Stimulated activated CD4-positive, alpha-beta T cell treated with anti-CD3 and anti-CD28 coated beads, TNF-alpha, amount 100 ng/mL, for 4 hours (primary cell): ENCODE data around the gene C6orf136.
A peak's percentile ranks its signal among the peaks of the same experiment; 100 is the strongest.

Experiments used
- DNase-seq, 3 experiments: peaks; one replicate each; pipeline ENCODE4 v3.0.0-alpha.2; 2020; ENCODE audit warnings: low read depth in 3 of 3

The C6orf136 gene

GRCh38 chr6:30686908-30687658 is 40.1 kb downstream of the C6orf136 start:
- peak; percentile 66 to 83 (median 73) for DNase-seq

GRCh38 chr6:30687659-30688431 is 40.9 kb downstream of the C6orf136 start:
- DNase-seq: no peak

GRCh38 chr6:30688569-30688968 is 41.6 kb downstream of the C6orf136 start:
- no peak for DNase-seq

- DNase-seq: no peak
Observed at GRCh38 chr6:30689022-30689865, 42.3 kb downstream of the C6orf136 start.

- DNase-seq: no peak
Observed at GRCh38 chr6:30689985-30690384, 43.1 kb downstream of the C6orf136 start.

- peak; percentile 55 to 72 (median 61) for DNase-seq
Observed at GRCh38 chr6:30690403-30691207, 43.7 kb downstream of the C6orf136 start, which contains the start of gene NRM. TSS of gene NRM (minus strand) at chr6:30690984. CDS start at chr6:30690974, 10 bp downstream.

GRCh38 chr6:30691208-30691847 is 44.4 kb downstream of the C6orf136 start:
- DNase-seq: no peak

- DNase-seq: no peak
Observed at GRCh38 chr6:30696432-30696831, 49.5 kb downstream of the C6orf136 start.

- no peak for DNase-seq
Observed at GRCh38 chr6:30700340-30700739, 53.4 kb downstream of the C6orf136 start.
